Endothelial cell (in vitro differentiated cells): Measurements from ENCODE around the gene ATIC. TPM values are rescaled to one million over a fixed set of nuclear protein-coding genes. Genes with fewer than 3 reads are reported as not detected.

ENCODE experiments used
- DNase-seq: peaks from one replicate; pipeline ENCODE4 v3.0.0; 2021; ENCODE audit warnings: low spot score
- H3K27ac Mint-ChIP-seq: one replicate; pipeline ENCODE4 v1.8.0; 2021; ENCODE audit warnings: mixed read lengths, inconsistent platforms; ENCODE audit not compliant: unreplicated experiment
- H3K27me3 Mint-ChIP-seq: one replicate; pipeline ENCODE4 v1.8.0; 2021; ENCODE audit warnings: mild to moderate bottlenecking, moderate library complexity, mixed read lengths, inconsistent platforms; ENCODE audit not compliant: unreplicated experiment
- H3K36me3 Mint-ChIP-seq: one replicate; pipeline ENCODE4 v1.8.0; 2021; ENCODE audit warnings: mild to moderate bottlenecking, low read depth, mixed read lengths, inconsistent platforms; ENCODE audit not compliant: unreplicated experiment
- H3K4me1 Mint-ChIP-seq: one replicate; pipeline ENCODE4 v1.8.0; 2021; ENCODE audit warnings: mild to moderate bottlenecking, mixed read lengths, inconsistent platforms; ENCODE audit not compliant: unreplicated experiment
- H3K4me3 Mint-ChIP-seq: one replicate; pipeline ENCODE4 v1.8.0; 2021; ENCODE audit warnings: mild to moderate bottlenecking, mixed read lengths, inconsistent platforms; ENCODE audit not compliant: unreplicated experiment
- H3K9me3 Mint-ChIP-seq: one replicate; pipeline ENCODE4 v1.8.0; 2021; ENCODE audit warnings: mixed read lengths, inconsistent platforms; ENCODE audit not compliant: unreplicated experiment
- long read RNA-seq: library from polyadenylated mRNA; unstranded; transcript quantifications from one replicate; pipeline ENCODE4 v2.0.0, GENCODE V29; 2020; ENCODE audit not compliant: unreplicated experiment
- total RNA-seq: library from RNA; stranded (reverse); fragmentation: NEBNext Ultra II Directional; extraction: Animal tissue kit (Norgen Biotek cat#: 25700); gene quantifications from one replicate; pipeline ENCODE4 v1.2.1, GENCODE V29; 2021; ENCODE audit not compliant: unreplicated experiment
- TF ChIP-seq, protein P1 (sequence below): fragments of 200-600 bp; sonication (generic); IDR thresholded peaks from one replicate; pipeline ENCODE4 v1.5.0; 2021; ENCODE audit warnings: antibody characterized with exemption; ENCODE audit not compliant: unreplicated experiment

The ATIC gene
- total RNA-seq: 29.3 TPM
- long read RNA-seq, transcript ATIC-201 (16 exons, 2,213 nt): major isoform, 29 of 31 reads
- long read RNA-seq, partial matches to known transcripts: 0 of 31 reads
- long read RNA-seq, other reads (novel, unspliced or antisense): 1 of 31 reads

DNA sequence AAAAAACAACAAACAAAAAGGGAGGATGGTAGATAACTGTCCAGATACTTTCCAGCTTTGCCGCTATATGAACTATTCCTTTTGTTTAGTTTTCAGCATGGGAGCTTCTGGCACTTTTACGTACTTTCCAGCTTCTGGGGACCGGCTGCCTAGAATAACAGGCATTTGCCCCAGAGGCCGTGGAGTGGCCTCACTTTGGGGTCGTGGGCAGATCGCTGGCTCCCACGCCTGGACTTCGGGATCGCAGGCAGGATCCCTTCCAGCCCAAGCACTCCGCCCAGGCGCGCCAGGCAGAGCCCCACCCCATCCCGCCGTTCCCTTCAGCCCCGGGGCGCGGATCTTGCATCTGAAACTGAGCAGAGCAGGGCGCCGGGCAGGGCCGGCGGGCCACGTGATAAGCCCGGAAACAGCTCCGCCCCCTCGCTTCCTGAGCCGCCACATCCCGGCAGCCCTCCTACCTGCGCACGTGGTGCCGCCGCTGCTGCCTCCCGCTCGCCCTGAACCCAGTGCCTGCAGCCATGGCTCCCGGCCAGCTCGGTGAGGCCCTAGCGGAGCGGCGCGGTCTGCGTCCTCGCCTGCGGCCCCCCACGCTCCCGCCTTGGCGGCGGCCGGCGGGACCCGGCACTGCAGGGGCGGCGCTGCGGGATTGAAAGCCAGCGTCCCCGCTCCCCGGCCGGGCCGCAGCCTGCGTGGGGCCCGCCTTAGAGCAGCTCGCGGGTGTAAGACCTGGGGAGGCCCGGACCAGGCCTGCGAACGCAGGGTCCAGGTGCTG is at the start of gene ATIC:
TSS of gene ATIC (plus strand) at position 435 of the 772 bp plus-strand sequence. CDS start at position 519, 84 bp downstream.
- H3K36me3 Mint-ChIP-seq: peaks cover 6% of the 10 kb centered on the region
- TF ChIP-seq, protein P1, sequence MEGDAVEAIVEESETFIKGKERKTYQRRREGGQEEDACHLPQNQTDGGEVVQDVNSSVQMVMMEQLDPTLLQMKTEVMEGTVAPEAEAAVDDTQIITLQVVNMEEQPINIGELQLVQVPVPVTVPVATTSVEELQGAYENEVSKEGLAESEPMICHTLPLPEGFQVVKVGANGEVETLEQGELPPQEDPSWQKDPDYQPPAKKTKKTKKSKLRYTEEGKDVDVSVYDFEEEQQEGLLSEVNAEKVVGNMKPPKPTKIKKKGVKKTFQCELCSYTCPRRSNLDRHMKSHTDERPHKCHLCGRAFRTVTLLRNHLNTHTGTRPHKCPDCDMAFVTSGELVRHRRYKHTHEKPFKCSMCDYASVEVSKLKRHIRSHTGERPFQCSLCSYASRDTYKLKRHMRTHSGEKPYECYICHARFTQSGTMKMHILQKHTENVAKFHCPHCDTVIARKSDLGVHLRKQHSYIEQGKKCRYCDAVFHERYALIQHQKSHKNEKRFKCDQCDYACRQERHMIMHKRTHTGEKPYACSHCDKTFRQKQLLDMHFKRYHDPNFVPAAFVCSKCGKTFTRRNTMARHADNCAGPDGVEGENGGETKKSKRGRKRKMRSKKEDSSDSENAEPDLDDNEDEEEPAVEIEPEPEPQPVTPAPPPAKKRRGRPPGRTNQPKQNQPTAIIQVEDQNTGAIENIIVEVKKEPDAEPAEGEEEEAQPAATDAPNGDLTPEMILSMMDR: no peak
- peaks cover 3% of the 10 kb centered on the region for H3K4me1 Mint-ChIP-seq
- no peaks in the 10 kb centered on the region for H3K9me3 Mint-ChIP-seq
- H3K27me3 Mint-ChIP-seq: peaks cover 3% of the 10 kb centered on the region
- H3K27ac Mint-ChIP-seq: peak within 1 kb of the TSS; percentile 78
- peak within 1 kb of the TSS; percentile 83 for H3K4me3 Mint-ChIP-seq
- peak; percentile 84 for DNase-seq

DNA sequence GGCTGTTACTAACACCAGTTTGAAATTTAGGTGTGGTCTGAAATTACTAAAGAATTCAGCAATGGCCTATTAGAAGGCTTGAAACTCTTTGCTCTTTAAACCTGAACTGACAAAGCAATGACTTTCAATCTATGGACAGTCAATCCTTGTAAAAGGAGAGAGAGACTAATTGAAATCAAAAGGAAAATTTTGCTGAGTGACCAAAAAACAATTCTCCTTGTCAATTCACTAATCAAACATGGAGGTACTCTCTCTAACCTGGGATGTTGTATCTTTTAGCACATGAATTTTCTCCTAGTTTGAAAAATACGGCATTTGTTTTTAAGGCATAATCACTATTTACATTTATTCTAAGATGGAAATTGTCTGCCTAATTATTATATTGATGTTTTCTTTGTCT is 49.6 kb upstream of the ATIC start:
- TF ChIP-seq, protein P1: no peak
- H3K4me3 Mint-ChIP-seq: no peak overlapping the region

DNA sequence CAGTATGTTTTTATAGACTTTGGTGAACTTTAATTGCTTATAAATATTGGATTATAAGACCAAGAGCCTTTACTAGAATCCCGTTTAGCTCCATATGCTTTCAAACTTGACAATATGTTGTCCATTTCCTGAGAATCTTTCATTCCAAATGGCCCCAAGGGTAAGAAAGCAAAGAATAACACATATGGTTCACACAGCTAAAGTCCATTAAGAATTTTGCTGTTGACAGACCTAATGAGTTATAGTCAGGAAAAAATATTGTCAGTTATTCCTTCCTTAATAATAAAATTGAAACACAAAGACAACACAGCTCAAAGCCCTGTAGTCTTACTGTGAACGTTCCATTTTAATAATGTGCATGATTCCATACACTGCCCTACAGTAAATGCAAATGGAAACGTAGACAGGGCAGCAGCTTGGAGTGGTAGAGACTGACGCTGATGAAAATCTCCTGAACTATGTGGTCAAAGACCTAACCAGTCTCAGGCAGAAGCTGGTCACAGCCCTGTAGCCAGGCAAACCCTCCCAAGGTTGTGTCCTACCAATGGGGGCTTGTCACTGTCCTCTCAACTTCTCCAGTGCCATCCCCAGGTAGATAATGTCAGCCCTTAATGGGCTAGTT is 49.0 kb upstream of the ATIC start:
- no peaks in the 10 kb centered on the region for H3K4me1 Mint-ChIP-seq
- DNase-seq: no peak
- no peaks in the 10 kb centered on the region for H3K9me3 Mint-ChIP-seq
- H3K36me3 Mint-ChIP-seq: no peaks in the 10 kb centered on the region
- H3K27ac Mint-ChIP-seq: no peak overlapping the region
- TF ChIP-seq, protein P1: no peak
- H3K4me3 Mint-ChIP-seq: no peak overlapping the region
- peaks cover 1% of the 10 kb centered on the region for H3K27me3 Mint-ChIP-seq

More for the DNA sequence above, 49.6 kb upstream of the ATIC start:
- Mint-ChIP-seq H3K36me3 (no peaks in the 10 kb centered on the region), H3K9me3 (no peaks in the 10 kb centered on the region), H3K27ac (no peak overlapping the region), H3K4me1 (no peaks in the 10 kb centered on the region), H3K27me3 (no peaks in the 10 kb centered on the region)
- DNase-seq: no peak

DNA sequence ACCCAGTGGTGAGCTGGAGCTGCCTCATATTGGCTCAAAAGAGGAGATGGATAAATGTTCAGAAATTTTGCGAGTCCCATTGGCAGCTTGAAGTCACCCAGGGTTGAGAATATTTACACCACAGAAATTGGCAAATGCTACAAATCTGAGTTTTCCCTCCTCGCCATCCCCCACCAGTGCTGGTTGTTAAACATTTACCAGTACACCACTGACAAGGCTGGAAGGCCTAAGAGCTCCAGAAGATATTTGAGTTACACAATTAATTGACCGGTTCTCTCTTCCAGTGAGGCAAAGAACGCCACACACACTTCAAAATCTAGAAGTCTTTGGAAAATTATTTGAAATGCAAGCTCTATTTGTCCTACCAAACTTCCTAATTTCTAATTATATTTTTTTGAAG is 47.5 kb upstream of the ATIC start:
- DNase-seq: no peak
- Mint-ChIP-seq H3K4me1 (no peaks in the 10 kb centered on the region), H3K36me3 (no peaks in the 10 kb centered on the region), H3K27me3 (peaks cover 1% of the 10 kb centered on the region), H3K27ac (no peak overlapping the region), H3K4me3 (no peak overlapping the region), H3K9me3 (no peaks in the 10 kb centered on the region)
- TF ChIP-seq, protein P1: no peak
